Panc1 (cell line): ENCODE measurements around the gene GPR162. TPM values are rescaled to one million over a fixed set of nuclear protein-coding genes. Genes with fewer than 3 reads are reported as not detected.

Source experiments
- ATAC-seq: fragments of 200-7000 bp; cut with Tn5 transposase; 2 replicates; pipeline ENCODE4 v1.9.1; 2020; ENCODE audit warnings: mild to moderate bottlenecking, moderate library complexity
- BruUV-seq: library from RNA; stranded (reverse); fragments of 400-500 nt; replicated peaks from 2 replicates; lab custom pipeline; 2021; lab: Mats Ljungman, UMichigan
- CTCF ChIA-PET: fragments of 300-600 bp; sonication (Branson Sonifier 250); formaldehyde crosslinking; loops from one replicate; lab custom pipeline; 2022; ENCODE audit warnings: antibody characterized with exemption; lab: Charles Lee
- POLR2A ChIA-PET: fragments of 300-600 bp; sonication (Branson Sonifier 250); formaldehyde crosslinking; loops from one replicate; lab custom pipeline; 2022; ENCODE audit warnings: antibody characterized with exemption; lab: Charles Lee
- DNase-seq: peaks from one replicate; pipeline ENCODE4 v3.0.0-alpha.2; 2010; ENCODE audit warnings: low read depth, low spot score
- H3K27ac ChIP-seq: 2 replicates; pipeline ENCODE4 v1.5.1; 2011; ENCODE audit warnings: mild to moderate bottlenecking, low read length, inconsistent platforms
- H3K27me3 ChIP-seq: fragments of 200-500 bp; sonication (Bioruptor generic); 2 replicates; pipeline ENCODE4 v1.6.0; 2014; ENCODE audit warnings: low read length, inconsistent platforms; ENCODE audit not compliant: control insufficient read depth, insufficient read depth
- H3K36me3 ChIP-seq: fragments of 200-500 bp; sonication (Bioruptor generic); 2 replicates; pipeline ENCODE4 v1.5.1; 2014; ENCODE audit warnings: inconsistent platforms, mild to moderate bottlenecking, low read length, moderate library complexity; ENCODE audit not compliant: control insufficient read depth, insufficient read depth
- H3K4me1 ChIP-seq: 2 replicates; pipeline ENCODE4 v1.5.1; 2011; ENCODE audit warnings: inconsistent platforms, mild to moderate bottlenecking, low read length, moderate library complexity; ENCODE audit not compliant: control insufficient read depth, insufficient read depth
- H3K4me3 ChIP-seq, 2 experiments: 2 replicates each; pipeline ENCODE4 v1.5.1; 2011 to 2012; ENCODE audit warnings: low read depth in 2 of 2, low read length in 2 of 2, mild to moderate bottlenecking in 2 of 2, inconsistent platforms in 1 of 2, moderate library complexity in 1 of 2
- H3K9me3 ChIP-seq: fragments of 200-500 bp; sonication (Bioruptor generic); 2 replicates; pipeline ENCODE4 v1.5.1; 2014; ENCODE audit warnings: low read depth, mild to moderate bottlenecking, inconsistent platforms, low read length, moderate library complexity; ENCODE audit not compliant: control insufficient read depth, insufficient read depth
- POLR2AphosphoS5 ChIP-seq: IDR thresholded peaks from 2 replicates; pipeline ENCODE4 v1.6.1; 2012; ENCODE audit warnings: mild to moderate bottlenecking, low read depth, low read length, moderate library complexity
- SIN3A ChIP-seq: IDR thresholded peaks from 2 replicates; pipeline ENCODE4 v1.6.1; 2012; ENCODE audit warnings: low read depth, mild to moderate bottlenecking, low read length, moderate library complexity, borderline replicate concordance; ENCODE audit not compliant: insufficient read depth
- TCF7L2 ChIP-seq: IDR thresholded peaks from 2 replicates; pipeline ENCODE4 v1.6.1; 2011; ENCODE audit warnings: mild to moderate bottlenecking, low read depth, low read length, inconsistent platforms
- in situ Hi-C: cut with HindIII; loops from 2 replicates; pipeline ENCODE4 v1.10.0; 2016; ENCODE audit warnings: low sequenced_read_pairs, low pct_unique_long_range_greater_than_20kb
- intact Hi-C: fragments of 100-400 bp; cut with micrococcal nuclease; formaldehyde crosslinking; loops from one replicate; pipeline ENCODE4 v1.10.0; 2022; ENCODE audit not compliant: unreplicated experiment
- total RNA-seq: library from RNA; stranded (reverse); gene quantifications from one replicate; pipeline ENCODE4 v1.2.1, GENCODE V29; 2021; ENCODE audit not compliant: unreplicated experiment
- TF ChIP-seq, protein P1 (sequence below): fragments of 450-650 bp; IDR thresholded peaks from 2 replicates; pipeline ENCODE4 v1.5.1; 2017; ENCODE audit warnings: mild to moderate bottlenecking
- TF ChIP-seq, protein P2 (sequence below), 2 experiments: IDR thresholded peaks; 2 replicates each; pipeline ENCODE4 v1.6.1; 2011 to 2012; ENCODE audit warnings: low read depth in 2 of 2, control low read depth in 1 of 2, low read length in 1 of 2, mild to moderate bottlenecking in 1 of 2, moderate library complexity in 1 of 2; ENCODE audit not compliant: insufficient read depth in 1 of 2

GPR162 gene
- total RNA-seq, 1 experiment from 2014 or later = 1.3 TPM

DNA sequence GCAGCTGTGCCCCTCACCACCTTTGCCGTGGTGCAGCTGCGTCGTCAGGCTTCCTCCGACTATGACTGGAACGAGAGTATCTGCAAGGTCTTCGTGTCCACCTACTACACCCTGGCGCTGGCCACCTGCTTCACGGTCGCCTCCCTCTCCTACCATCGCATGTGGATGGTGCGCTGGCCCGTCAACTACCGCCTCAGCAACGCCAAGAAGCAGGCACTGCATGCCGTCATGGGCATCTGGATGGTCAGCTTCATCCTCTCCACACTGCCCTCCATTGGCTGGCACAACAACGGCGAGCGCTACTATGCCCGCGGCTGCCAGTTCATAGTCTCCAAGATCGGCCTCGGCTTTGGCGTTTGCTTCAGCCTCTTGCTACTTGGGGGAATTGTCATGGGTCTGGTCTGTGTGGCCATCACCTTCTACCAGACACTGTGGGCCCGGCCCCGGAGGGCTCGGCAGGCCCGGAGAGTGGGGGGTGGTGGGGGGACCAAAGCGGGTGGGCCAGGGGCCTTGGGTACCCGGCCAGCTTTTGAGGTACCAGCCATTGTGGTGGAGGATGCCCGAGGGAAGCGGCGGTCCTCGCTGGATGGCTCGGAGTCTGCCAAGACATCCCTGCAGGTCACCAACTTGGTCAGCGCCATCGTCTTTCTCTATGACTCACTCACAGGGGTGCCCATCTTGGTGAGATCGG, 2.6 kb downstream of the GPR162 start:
- TF ChIP-seq, protein P1, sequence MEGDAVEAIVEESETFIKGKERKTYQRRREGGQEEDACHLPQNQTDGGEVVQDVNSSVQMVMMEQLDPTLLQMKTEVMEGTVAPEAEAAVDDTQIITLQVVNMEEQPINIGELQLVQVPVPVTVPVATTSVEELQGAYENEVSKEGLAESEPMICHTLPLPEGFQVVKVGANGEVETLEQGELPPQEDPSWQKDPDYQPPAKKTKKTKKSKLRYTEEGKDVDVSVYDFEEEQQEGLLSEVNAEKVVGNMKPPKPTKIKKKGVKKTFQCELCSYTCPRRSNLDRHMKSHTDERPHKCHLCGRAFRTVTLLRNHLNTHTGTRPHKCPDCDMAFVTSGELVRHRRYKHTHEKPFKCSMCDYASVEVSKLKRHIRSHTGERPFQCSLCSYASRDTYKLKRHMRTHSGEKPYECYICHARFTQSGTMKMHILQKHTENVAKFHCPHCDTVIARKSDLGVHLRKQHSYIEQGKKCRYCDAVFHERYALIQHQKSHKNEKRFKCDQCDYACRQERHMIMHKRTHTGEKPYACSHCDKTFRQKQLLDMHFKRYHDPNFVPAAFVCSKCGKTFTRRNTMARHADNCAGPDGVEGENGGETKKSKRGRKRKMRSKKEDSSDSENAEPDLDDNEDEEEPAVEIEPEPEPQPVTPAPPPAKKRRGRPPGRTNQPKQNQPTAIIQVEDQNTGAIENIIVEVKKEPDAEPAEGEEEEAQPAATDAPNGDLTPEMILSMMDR = no peak
- TF ChIP-seq TCF7L2 = no peak
- TF ChIP-seq SIN3A = no peak
- TF ChIP-seq, protein P2, sequence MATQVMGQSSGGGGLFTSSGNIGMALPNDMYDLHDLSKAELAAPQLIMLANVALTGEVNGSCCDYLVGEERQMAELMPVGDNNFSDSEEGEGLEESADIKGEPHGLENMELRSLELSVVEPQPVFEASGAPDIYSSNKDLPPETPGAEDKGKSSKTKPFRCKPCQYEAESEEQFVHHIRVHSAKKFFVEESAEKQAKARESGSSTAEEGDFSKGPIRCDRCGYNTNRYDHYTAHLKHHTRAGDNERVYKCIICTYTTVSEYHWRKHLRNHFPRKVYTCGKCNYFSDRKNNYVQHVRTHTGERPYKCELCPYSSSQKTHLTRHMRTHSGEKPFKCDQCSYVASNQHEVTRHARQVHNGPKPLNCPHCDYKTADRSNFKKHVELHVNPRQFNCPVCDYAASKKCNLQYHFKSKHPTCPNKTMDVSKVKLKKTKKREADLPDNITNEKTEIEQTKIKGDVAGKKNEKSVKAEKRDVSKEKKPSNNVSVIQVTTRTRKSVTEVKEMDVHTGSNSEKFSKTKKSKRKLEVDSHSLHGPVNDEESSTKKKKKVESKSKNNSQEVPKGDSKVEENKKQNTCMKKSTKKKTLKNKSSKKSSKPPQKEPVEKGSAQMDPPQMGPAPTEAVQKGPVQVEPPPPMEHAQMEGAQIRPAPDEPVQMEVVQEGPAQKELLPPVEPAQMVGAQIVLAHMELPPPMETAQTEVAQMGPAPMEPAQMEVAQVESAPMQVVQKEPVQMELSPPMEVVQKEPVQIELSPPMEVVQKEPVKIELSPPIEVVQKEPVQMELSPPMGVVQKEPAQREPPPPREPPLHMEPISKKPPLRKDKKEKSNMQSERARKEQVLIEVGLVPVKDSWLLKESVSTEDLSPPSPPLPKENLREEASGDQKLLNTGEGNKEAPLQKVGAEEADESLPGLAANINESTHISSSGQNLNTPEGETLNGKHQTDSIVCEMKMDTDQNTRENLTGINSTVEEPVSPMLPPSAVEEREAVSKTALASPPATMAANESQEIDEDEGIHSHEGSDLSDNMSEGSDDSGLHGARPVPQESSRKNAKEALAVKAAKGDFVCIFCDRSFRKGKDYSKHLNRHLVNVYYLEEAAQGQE (IDR thresholded peaks at IDR 0.05; ENCODE audit: insufficient read depth in 1 of 2, low read depth in 2 of 2, low read length in 1 of 2) = no peak
- no peak for TF ChIP-seq POLR2AphosphoS5
- Histone ChIP-seq H3K27me3 (no peaks in the 10 kb centered on the region), H3K27ac (no peak overlapping the region), H3K9me3 (no peaks in the 10 kb centered on the region), H3K4me1 (peaks cover 10% of the 10 kb centered on the region; the same call in 1 of the 2 replicates), H3K36me3 (no peaks in the 10 kb centered on the region), H3K4me3 (no peak overlapping the region)
- BruUV-seq = no TSS peak
- DNase-seq = no peak
- POLR2A ChIA-PET = interaction anchor here (0.6 kb wide), 1 partner anchor 43 kb away, joined by 7 read pairs; no protein-coding TSS in a partner anchor
- CTCF ChIA-PET = interaction anchor here (0.6 to 1.3 kb wide), 3 partner anchors 71 to 474 kb away, joined by 5 to 11 read pairs (median 7); partner anchors contain the start of gene MLF2
- intact Hi-C loops = no loop called here
- no peak for ATAC-seq
- in situ Hi-C loops = no loop called here

DNA sequence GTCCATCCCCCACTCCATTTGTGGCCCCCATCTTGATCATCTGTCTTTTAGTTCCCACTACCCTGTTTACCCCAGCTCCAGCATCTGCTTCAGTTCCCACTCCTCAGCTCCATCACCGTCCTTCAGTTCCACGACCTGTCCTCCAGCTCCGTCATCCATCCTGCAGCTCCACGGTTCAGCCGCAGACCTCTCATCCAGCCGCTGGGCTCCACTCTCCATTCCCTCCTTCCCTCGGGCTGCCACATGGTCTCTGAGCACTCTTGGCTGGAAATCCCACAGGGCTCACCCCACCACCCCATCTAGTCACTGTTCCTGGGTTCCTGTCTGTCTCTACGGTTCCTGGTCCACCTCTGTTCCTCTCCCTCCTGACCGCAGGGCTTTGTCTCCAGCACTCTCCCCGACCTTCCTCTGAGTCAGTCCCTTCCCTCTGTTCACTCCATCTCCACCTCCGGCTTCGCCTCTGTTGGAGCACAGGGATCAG, 3.3 kb downstream of the GPR162 start:
- TF ChIP-seq, protein P1 = no peak
- TF ChIP-seq TCF7L2 = no peak
- Histone ChIP-seq H3K4me1 (peaks cover 10% of the 10 kb centered on the region; the same call in 1 of the 2 replicates), H3K9me3 (no peaks in the 10 kb centered on the region), H3K27me3 (no peaks in the 10 kb centered on the region), H3K36me3 (no peaks in the 10 kb centered on the region), H3K4me3 (peak overlapping the region in 1 of 2 experiments; percentile 27; a peak in 1 of 4 replicates), H3K27ac (no peak overlapping the region)
- in situ Hi-C loops = no loop called here
- DNase-seq (no peak), ATAC-seq (peak; percentile 28; the same call in 1 of the 2 replicates)
- intact Hi-C loops = loop anchor here (1.0 to 5.0 kb wide), 2 partner anchors 73 to 89 kb away; partner anchors contain the start of gene MLF2
- ChIA-PET CTCF (interaction anchor here (0.6 to 1.3 kb wide), 2 partner anchors 71 to 119 kb away, joined by 5 to 11 read pairs; partner anchors contain the start of gene MLF2), POLR2A (no interaction called here)
- BruUV-seq = TSS peak; percentile 56
